ENCODE data around the gene ZNF500. TPM values are rescaled to one million over a fixed set of nuclear protein-coding genes. Genes with fewer than 3 reads are reported as not detected.

The ZNF500 gene
- total and polyA plus RNA-seq, 12 donors, result 3.8 to 10.5 (median 8.1) TPM

Other genes starting within 250 kb of the ZNF500 start
- 10 to 100 TPM; 38.0 to 59.5 (median 47.0) TPM for gene CDIP1, start 228.4 kb downstream of the ZNF500 start, total RNA-seq
- gene CDIP1, start 228.4 kb downstream of the ZNF500 start, polyA plus RNA-seq, result 10 to 100 TPM; 28.2 to 37.5 TPM
- under 1 TPM; 0.06 to 0.21 (median 0.09) TPM for gene C16orf96, start 210.8 kb downstream of the ZNF500 start, total RNA-seq
- under 1 TPM in 1 of 2 donors, not detected in 1; 0.01 TPM for gene C16orf96, start 210.8 kb downstream of the ZNF500 start, polyA plus RNA-seq
- gene UBALD1, start 152.3 kb downstream of the ZNF500 start, total RNA-seq, result 10 to 100 TPM; 14.7 to 34.4 (median 20.4) TPM
- 10 to 100 TPM; 19.4 to 39.4 TPM for gene UBALD1, start 152.3 kb downstream of the ZNF500 start, polyA plus RNA-seq
- gene MGRN1, start 142.3 kb downstream of the ZNF500 start, total RNA-seq, result 10 to 100 TPM; 32.2 to 73.5 (median 42.9) TPM
- 10 to 100 TPM; 19.2 to 20.3 TPM for gene MGRN1, start 142.3 kb downstream of the ZNF500 start, polyA plus RNA-seq
- gene NUDT16L1, start 73.6 kb downstream of the ZNF500 start, total RNA-seq, result 10 to 100 TPM; 34.1 to 65.7 (median 49.6) TPM
- 10 to 100 TPM; 25.4 to 48.8 TPM for gene NUDT16L1, start 73.6 kb downstream of the ZNF500 start, polyA plus RNA-seq
- 10 to 100 TPM in 1 of 10 donors, 1 to 10 TPM in 9; 5.1 to 11.4 (median 7.9) TPM for gene ANKS3, start 32.9 kb downstream of the ZNF500 start, total RNA-seq
- 10 to 100 TPM; 12.4 to 33.7 TPM for gene ANKS3, start 32.9 kb downstream of the ZNF500 start, polyA plus RNA-seq
- gene DNAAF8, start 32.6 kb downstream of the ZNF500 start, total RNA-seq, result 1 to 10 TPM in 4 of 10 donors, under 1 TPM in 4, not detected in 2; 0.32 to 1.9 (median 1.1) TPM
- 1 to 10 TPM; 1.1 to 1.3 TPM for gene DNAAF8, start 32.6 kb downstream of the ZNF500 start, polyA plus RNA-seq
- 1 to 10 TPM in 1 of 10 donors, not detected in 9; 1.3 TPM for gene SEPTIN12, start 21.2 kb upstream of the ZNF500 start, total RNA-seq
- gene SEPTIN12, start 21.2 kb upstream of the ZNF500 start, polyA plus RNA-seq, result not detected
- gene SMIM22, start 28.2 kb upstream of the ZNF500 start, total RNA-seq, result not detected
- under 1 TPM in 1 of 2 donors, not detected in 1; 0.73 TPM for gene SMIM22, start 28.2 kb upstream of the ZNF500 start, polyA plus RNA-seq
- gene ROGDI, start 35.5 kb upstream of the ZNF500 start, total RNA-seq, result 100 to 1,000 TPM in 4 of 10 donors, 10 to 100 TPM in 6; 77.6 to 123 (median 96.9) TPM
- 100 to 1,000 TPM in 1 of 2 donors, 10 to 100 TPM in 1; 44.1 to 148 TPM for gene ROGDI, start 35.5 kb upstream of the ZNF500 start, polyA plus RNA-seq
- gene GLYR1, start 80.1 kb upstream of the ZNF500 start, total RNA-seq, result 100 to 1,000 TPM in 1 of 10 donors, 10 to 100 TPM in 9; 70.9 to 105 (median 75.1) TPM
- 10 to 100 TPM; 36.5 to 56.3 TPM for gene GLYR1, start 80.1 kb upstream of the ZNF500 start, polyA plus RNA-seq
- gene UBN1, start 80.3 kb upstream of the ZNF500 start, total RNA-seq, result 10 to 100 TPM; 28.1 to 56.9 (median 31.1) TPM
- gene UBN1, start 80.3 kb upstream of the ZNF500 start, polyA plus RNA-seq, result 10 to 100 TPM; 11.3 to 16.5 TPM
- gene PPL, start 170.0 kb upstream of the ZNF500 start, total RNA-seq, result 10 to 100 TPM in 2 of 10 donors, 1 to 10 TPM in 8; 5.5 to 19.3 (median 7.7) TPM
- 1 to 10 TPM; 4.9 to 6.4 TPM for gene PPL, start 170.0 kb upstream of the ZNF500 start, polyA plus RNA-seq
- gene SEC14L5, start 191.2 kb upstream of the ZNF500 start, total RNA-seq, result 10 to 100 TPM in 6 of 10 donors, 1 to 10 TPM in 4; 4.7 to 28.4 (median 12.9) TPM
- 1 to 10 TPM in 1 of 2 donors, under 1 TPM in 1; 0.04 to 4.1 TPM for gene SEC14L5, start 191.2 kb upstream of the ZNF500 start, polyA plus RNA-seq

Measured in heart right ventricle (tissue), 12 donors.